HG03378 (cell line): ENCODE results near the gene RAMACL.

Experiments used
- ATAC-seq: cut with Tn5 transposase; IDR thresholded peaks from one replicate; pipeline ENCODE4 v1.9.1; 2021; ENCODE audit warnings: mild to moderate bottlenecking, moderate library complexity; ENCODE audit not compliant: unreplicated experiment

RAMACL gene

GRCh38 chr6:166559662-166560061 is 26.8 kb downstream of the RAMACL start:
- ATAC-seq, result no peak

GRCh38 chr6:166559211-166559610 is 27.3 kb downstream of the RAMACL start:
- no peak for ATAC-seq

GRCh38 chr6:166558156-166559005 is 28.1 kb downstream of the RAMACL start:
- ATAC-seq, result no peak

- ATAC-seq, result peak; percentile 50
Observed at GRCh38 chr6:166556863-166557322, 29.6 kb downstream of the RAMACL start.

GRCh38 chr6:166556336-166556735 is 30.1 kb downstream of the RAMACL start:
- no peak for ATAC-seq

- ATAC-seq, result no peak
Observed at GRCh38 chr6:166555086-166555485, 31.4 kb downstream of the RAMACL start.

- no peak for ATAC-seq
Observed at GRCh38 chr6:166554316-166554715, 32.2 kb downstream of the RAMACL start.

- no peak for ATAC-seq
Observed at GRCh38 chr6:166553563-166554271, 32.8 kb downstream of the RAMACL start.

- no peak for ATAC-seq
Observed at GRCh38 chr6:166552600-166552999, 33.9 kb downstream of the RAMACL start.

GRCh38 chr6:166551754-166552495 is 34.6 kb downstream of the RAMACL start:
- no peak for ATAC-seq

- ATAC-seq, result no peak
Observed at GRCh38 chr6:166546653-166547052, 39.8 kb downstream of the RAMACL start.

GRCh38 chr6:166545156-166546034 is 41.1 kb downstream of the RAMACL start:
- no peak for ATAC-seq

GRCh38 chr6:166544296-166544605 is 42.2 kb downstream of the RAMACL start:
- no peak for ATAC-seq

GRCh38 chr6:166543603-166544295 is 42.7 kb downstream of the RAMACL start:
- no peak for ATAC-seq

GRCh38 chr6:166542580-166542912 is 43.9 kb downstream of the RAMACL start:
- ATAC-seq, result no peak

- ATAC-seq, result no peak
Observed at GRCh38 chr6:166541876-166542579, 44.5 kb downstream of the RAMACL start.

GRCh38 chr6:166541366-166541765 is 45.1 kb downstream of the RAMACL start:
- no peak for ATAC-seq

GRCh38 chr6:166540631-166541331 is 45.7 kb downstream of the RAMACL start:
- peak; percentile 98 for ATAC-seq

GRCh38 chr6:166539543-166539942 is 46.9 kb downstream of the RAMACL start:
- ATAC-seq, result no peak
